Measurements from ENCODE around the gene LRRC56. TPM values are rescaled to one million over a fixed set of nuclear protein-coding genes. Genes with fewer than 3 reads are reported as not detected.

The LRRC56 gene
- total and polyA plus RNA-seq, 2 donors (not counting 1 experiment from before 2014, with no cell fraction given), result 0.28 to 1.3 TPM

- no peak overlapping the region for H3K27ac ChIP-seq (ENCODE audit: insufficient read depth, low read length)
- no peak overlapping the region for H2AFZ ChIP-seq (ENCODE audit: low read length)
- no peak overlapping the region for H3K9ac ChIP-seq (ENCODE audit: insufficient read depth, low read length)
- TF ChIP-seq, protein P1, sequence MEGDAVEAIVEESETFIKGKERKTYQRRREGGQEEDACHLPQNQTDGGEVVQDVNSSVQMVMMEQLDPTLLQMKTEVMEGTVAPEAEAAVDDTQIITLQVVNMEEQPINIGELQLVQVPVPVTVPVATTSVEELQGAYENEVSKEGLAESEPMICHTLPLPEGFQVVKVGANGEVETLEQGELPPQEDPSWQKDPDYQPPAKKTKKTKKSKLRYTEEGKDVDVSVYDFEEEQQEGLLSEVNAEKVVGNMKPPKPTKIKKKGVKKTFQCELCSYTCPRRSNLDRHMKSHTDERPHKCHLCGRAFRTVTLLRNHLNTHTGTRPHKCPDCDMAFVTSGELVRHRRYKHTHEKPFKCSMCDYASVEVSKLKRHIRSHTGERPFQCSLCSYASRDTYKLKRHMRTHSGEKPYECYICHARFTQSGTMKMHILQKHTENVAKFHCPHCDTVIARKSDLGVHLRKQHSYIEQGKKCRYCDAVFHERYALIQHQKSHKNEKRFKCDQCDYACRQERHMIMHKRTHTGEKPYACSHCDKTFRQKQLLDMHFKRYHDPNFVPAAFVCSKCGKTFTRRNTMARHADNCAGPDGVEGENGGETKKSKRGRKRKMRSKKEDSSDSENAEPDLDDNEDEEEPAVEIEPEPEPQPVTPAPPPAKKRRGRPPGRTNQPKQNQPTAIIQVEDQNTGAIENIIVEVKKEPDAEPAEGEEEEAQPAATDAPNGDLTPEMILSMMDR (conservative IDR thresholded peaks at IDR 0.05 in 1 of 2, IDR thresholded peaks at IDR 0.05 in 1 of 2; ENCODE audit: low read depth in 1 of 2, low read length in 2 of 2), result no peak
- TF ChIP-seq EZH2 (IDR thresholded peaks at IDR 0.05; ENCODE audit: low read length, missing control alignments), result no peak
- H3K9me3 ChIP-seq (ENCODE audit: control insufficient read depth, insufficient read depth, low read depth, low read length), result no peaks in the 10 kb centered on the region
- H3K79me2 ChIP-seq (ENCODE audit: control insufficient read depth, insufficient read depth, low read length), result no peaks in the 10 kb centered on the region
- no peak overlapping the region for H3K4me2 ChIP-seq (ENCODE audit: extremely low read depth, insufficient read depth, low read length)
- H4K20me1 ChIP-seq (ENCODE audit: control insufficient read depth, extremely low read depth, insufficient read depth, low read length), result no peaks in the 10 kb centered on the region
- no peak for DNase-seq (ENCODE audit: low read depth in 2 of 2)
- H3K36me3 ChIP-seq (ENCODE audit: control insufficient read depth, insufficient read depth, low read length), result no peaks in the 10 kb centered on the region
- H3K27me3 ChIP-seq (ENCODE audit: control insufficient read depth, insufficient read depth, low read length), result no peaks in the 10 kb centered on the region
- H3K4me3 ChIP-seq (replicated peaks in 1 of 4; ENCODE audit: control extremely low read depth in 1 of 4, insufficient read depth in 1 of 4, low read depth in 3 of 4, low read length in 4 of 4), result no peak overlapping the region
- no peaks in the 10 kb centered on the region for H3K4me1 ChIP-seq (ENCODE audit: control insufficient read depth, extremely low read depth, insufficient read depth, low read length)
Observed at GRCh38 chr11:540583-541432, 3.5 kb downstream of the LRRC56 start.

DNA sequence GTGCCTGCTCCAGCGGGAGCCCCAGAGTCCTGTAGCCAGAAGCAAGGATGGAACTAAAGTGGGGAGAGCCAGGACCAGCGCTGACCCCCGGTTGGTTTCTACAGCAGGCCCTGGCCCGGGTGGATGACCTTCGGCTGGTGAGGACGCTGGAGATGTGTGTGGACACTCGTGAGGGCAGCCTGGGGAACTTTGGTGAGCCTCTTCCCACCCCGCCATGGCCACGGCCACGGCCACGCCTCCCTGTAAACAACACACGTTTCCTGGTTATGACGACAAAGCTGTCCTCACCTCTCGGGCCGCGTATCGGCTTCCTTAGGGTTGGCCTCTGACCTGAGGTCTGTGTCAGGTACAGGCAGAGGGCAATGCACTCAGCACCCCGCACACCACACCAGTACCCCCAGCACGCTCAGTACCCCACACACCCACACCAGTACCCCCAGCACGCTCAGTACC lies 4.1 kb downstream of the LRRC56 start:
- no peaks in the 10 kb centered on the region for H3K79me2 ChIP-seq (ENCODE audit: control insufficient read depth, insufficient read depth, low read length)
- DNase-seq (ENCODE audit: low read depth in 2 of 2), result no peak
- H3K36me3 ChIP-seq (ENCODE audit: control insufficient read depth, insufficient read depth, low read length), result no peaks in the 10 kb centered on the region
- no peak overlapping the region for H3K27ac ChIP-seq (ENCODE audit: insufficient read depth, low read length)
- H3K27me3 ChIP-seq (ENCODE audit: control insufficient read depth, insufficient read depth, low read length), result no peaks in the 10 kb centered on the region
- no peak overlapping the region for H3K9ac ChIP-seq (ENCODE audit: insufficient read depth, low read length)
- TF ChIP-seq, protein P1 (conservative IDR thresholded peaks at IDR 0.05 in 1 of 2, IDR thresholded peaks at IDR 0.05 in 1 of 2; ENCODE audit: low read depth in 1 of 2, low read length in 2 of 2), result no peak
- no peak for TF ChIP-seq EZH2 (IDR thresholded peaks at IDR 0.05; ENCODE audit: low read length, missing control alignments)
- no peaks in the 10 kb centered on the region for H3K9me3 ChIP-seq (ENCODE audit: control insufficient read depth, insufficient read depth, low read depth, low read length)
- no peaks in the 10 kb centered on the region for H3K4me1 ChIP-seq (ENCODE audit: control insufficient read depth, extremely low read depth, insufficient read depth, low read length)
- no peaks in the 10 kb centered on the region for H4K20me1 ChIP-seq (ENCODE audit: control insufficient read depth, extremely low read depth, insufficient read depth, low read length)
- H3K4me3 ChIP-seq (replicated peaks in 1 of 4; ENCODE audit: control extremely low read depth in 1 of 4, insufficient read depth in 1 of 4, low read depth in 3 of 4, low read length in 4 of 4), result no peak overlapping the region
- no peak overlapping the region for H3K4me2 ChIP-seq (ENCODE audit: extremely low read depth, insufficient read depth, low read length)
- no peak overlapping the region for H2AFZ ChIP-seq (ENCODE audit: low read length)

DNA sequence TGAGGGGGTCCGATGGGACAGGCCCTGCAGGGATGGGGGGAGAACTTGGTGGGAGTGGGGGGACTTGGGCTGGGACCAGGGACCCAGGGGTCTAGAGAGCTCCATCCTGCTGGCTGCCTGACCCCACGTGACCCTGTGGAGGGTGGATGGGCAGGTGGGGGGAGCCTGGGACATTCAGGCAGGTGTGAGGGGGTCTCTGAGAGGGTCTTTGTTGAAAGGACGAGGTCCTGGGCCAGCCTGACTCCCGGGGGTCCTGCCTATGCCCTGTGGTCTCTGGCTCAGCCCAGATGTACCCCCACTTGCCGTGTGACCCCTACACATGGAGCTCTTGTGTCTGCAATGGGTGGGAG lies 7.5 kb downstream of the LRRC56 start:
- Histone ChIP-seq H3K4me1 (ENCODE audit: control insufficient read depth, extremely low read depth, insufficient read depth, low read length) (no peaks in the 10 kb centered on the region), H3K4me2 (ENCODE audit: extremely low read depth, insufficient read depth, low read length) (no peak overlapping the region), H3K9ac (ENCODE audit: insufficient read depth, low read length) (no peak overlapping the region), H3K27me3 (ENCODE audit: control insufficient read depth, insufficient read depth, low read length) (no peaks in the 10 kb centered on the region), H3K79me2 (ENCODE audit: control insufficient read depth, insufficient read depth, low read length) (no peaks in the 10 kb centered on the region), H3K4me3 (replicated peaks in 1 of 4; ENCODE audit: control extremely low read depth in 1 of 4, insufficient read depth in 1 of 4, low read depth in 3 of 4, low read length in 4 of 4) (no peak overlapping the region), H3K9me3 (ENCODE audit: control insufficient read depth, insufficient read depth, low read depth, low read length) (no peaks in the 10 kb centered on the region), H2AFZ (ENCODE audit: low read length) (no peak overlapping the region), H4K20me1 (ENCODE audit: control insufficient read depth, extremely low read depth, insufficient read depth, low read length) (no peaks in the 10 kb centered on the region), H3K36me3 (ENCODE audit: control insufficient read depth, insufficient read depth, low read length) (no peaks in the 10 kb centered on the region), H3K27ac (ENCODE audit: insufficient read depth, low read length) (no peak overlapping the region)
- TF ChIP-seq, protein P1 (conservative IDR thresholded peaks at IDR 0.05 in 1 of 2, IDR thresholded peaks at IDR 0.05 in 1 of 2; ENCODE audit: low read depth in 1 of 2, low read length in 2 of 2), result no peak
- TF ChIP-seq EZH2 (IDR thresholded peaks at IDR 0.05; ENCODE audit: low read length, missing control alignments), result no peak
- no peak for DNase-seq (ENCODE audit: low read depth in 2 of 2)

Measured in fibroblast of lung (primary cell).